Kidney (tissue), 14 donors: ENCODE results near the gene PRELID3B. TPM values are rescaled to one million over a fixed set of nuclear protein-coding genes. Genes with fewer than 3 reads are reported as not detected.
A peak's percentile ranks its signal among the peaks of the same experiment; 100 is the strongest.

Experiments used
- DNase-seq, 5 donors: peaks; one replicate each; pipeline ENCODE4 v3.0.0-alpha.2; 2013 to 2020
- FAIRE-seq: peaks from 2 replicates; lab custom pipeline; 2012; peaks lifted over from hg19 to GRCh38; lab: Jason Lieb, UNC
- H3K27ac ChIP-seq, 2 donors: one replicate each; pipeline ENCODE4 v1.7.0; 2013; ENCODE audit warnings: low read depth in 2 of 2, low read length in 2 of 2, inconsistent platforms in 1 of 2
- H3K27me3 ChIP-seq: one replicate; pipeline ENCODE4 v1.7.1; 2013; ENCODE audit warnings: low read length, inconsistent platforms; ENCODE audit not compliant: control insufficient read depth, insufficient read depth
- H3K36me3 ChIP-seq, 3 donors: one replicate each; pipeline versions ENCODE4 v1.7.0 to v1.7.1; 2013; ENCODE audit warnings: low read length in 3 of 3, control low read depth in 1 of 3, inconsistent platforms in 1 of 3; ENCODE audit not compliant: insufficient read depth in 3 of 3, control insufficient read depth in 2 of 3
- H3K4me1 ChIP-seq, 3 donors: one replicate each; pipeline versions ENCODE4 v1.7.0 to v1.7.1; 2013; ENCODE audit warnings: low read length in 3 of 3, inconsistent platforms in 1 of 3, low read depth in 1 of 3; ENCODE audit not compliant: control insufficient read depth in 2 of 3, insufficient read depth in 2 of 3
- H3K4me3 ChIP-seq, 3 donors: one replicate each; pipeline versions ENCODE4 v1.7.0 to v1.8.1; 2013; ENCODE audit warnings: low read length in 3 of 3, control low read depth in 1 of 3, inconsistent platforms in 1 of 3
- H3K9ac ChIP-seq, 3 donors: one replicate each; pipeline versions ENCODE4 v1.7.0 to v1.7.1; 2013; ENCODE audit warnings: low read length in 3 of 3, control low read depth in 1 of 3, inconsistent platforms in 1 of 3
- H3K9me3 ChIP-seq, 3 donors: one replicate each; pipeline versions ENCODE4 v1.7.0 to v1.7.1; 2013; ENCODE audit warnings: low read length in 3 of 3, control low read depth in 1 of 3, inconsistent platforms in 1 of 3; ENCODE audit not compliant: control insufficient read depth in 2 of 3, insufficient read depth in 1 of 3
- intact Hi-C: fragments of 100-400 bp; cut with DNase I; formaldehyde crosslinking; loops from one replicate; pipeline ENCODE4 v1.11.1; 2022
- polyA plus RNA-seq: library from polyadenylated mRNA; stranded (reverse); fragments of 350-450 nt; fragmentation: Illumina TruSeq; extraction: RNeasy Lipid Tissue Mini Kit (QIAGEN cat#74804); gene quantifications from one replicate; pipeline ENCODE4 v1.2.3, GENCODE V29; 2014; ENCODE audit warnings: low read depth, low replicate concordance; ENCODE audit not compliant: insufficient read depth
- total RNA-seq: library from RNA; stranded (reverse); fragmentation: NEBNext Ultra II Directional; extraction: Animal tissue kit (Norgen Biotek cat#: 25700); gene quantifications from one replicate; pipeline ENCODE4 v1.2.1, GENCODE V29; 2021
- TF ChIP-seq, protein P1 (sequence below): IDR thresholded peaks from 3 replicates; pipeline ENCODE4 v1.5.1; 2012; ENCODE audit warnings: mild to moderate bottlenecking, moderate library complexity, borderline replicate concordance; ENCODE audit not compliant: insufficient read depth; ENCODE audit errors: extremely low read depth
- donor health status: control.
- donor health status: control.
- donor health status: control.
- donor health status: control.
- donor health status: control.
- donor health status: DM: yes; HTN: yes; CAD: no.
- donor health status: Normal renal cell carcinoma (clear cell type).

Gene PRELID3B
- total and polyA plus RNA-seq, 2 donors from 2014 or later = 26.4 to 38.5 TPM

GRCh38 chr20:59031564-59032022 lies 11.0 kb downstream of the PRELID3B start:
- DNase-seq = peak in 1 of 5 donors; percentile 29
- Histone ChIP-seq H3K9ac (peak overlapping the region; percentile 68 to 75 (median 71)), H3K4me3 (peak overlapping the region; percentile 70 to 86 (median 75)), H3K4me1 (peaks cover 0 to 20% (median 10%) of the 10 kb centered on the region in 3 donors), H3K27ac (peak overlapping the region; percentile 71 to 91), H3K36me3 (peaks cover 7 to 62% (median 20%) of the 10 kb centered on the region in 3 donors), H3K27me3 (no peaks in the 10 kb centered on the region), H3K9me3 (no peaks in the 10 kb centered on the region)
- intact Hi-C loops = no loop called here
- FAIRE-seq = no peak
- TF ChIP-seq, protein P1, sequence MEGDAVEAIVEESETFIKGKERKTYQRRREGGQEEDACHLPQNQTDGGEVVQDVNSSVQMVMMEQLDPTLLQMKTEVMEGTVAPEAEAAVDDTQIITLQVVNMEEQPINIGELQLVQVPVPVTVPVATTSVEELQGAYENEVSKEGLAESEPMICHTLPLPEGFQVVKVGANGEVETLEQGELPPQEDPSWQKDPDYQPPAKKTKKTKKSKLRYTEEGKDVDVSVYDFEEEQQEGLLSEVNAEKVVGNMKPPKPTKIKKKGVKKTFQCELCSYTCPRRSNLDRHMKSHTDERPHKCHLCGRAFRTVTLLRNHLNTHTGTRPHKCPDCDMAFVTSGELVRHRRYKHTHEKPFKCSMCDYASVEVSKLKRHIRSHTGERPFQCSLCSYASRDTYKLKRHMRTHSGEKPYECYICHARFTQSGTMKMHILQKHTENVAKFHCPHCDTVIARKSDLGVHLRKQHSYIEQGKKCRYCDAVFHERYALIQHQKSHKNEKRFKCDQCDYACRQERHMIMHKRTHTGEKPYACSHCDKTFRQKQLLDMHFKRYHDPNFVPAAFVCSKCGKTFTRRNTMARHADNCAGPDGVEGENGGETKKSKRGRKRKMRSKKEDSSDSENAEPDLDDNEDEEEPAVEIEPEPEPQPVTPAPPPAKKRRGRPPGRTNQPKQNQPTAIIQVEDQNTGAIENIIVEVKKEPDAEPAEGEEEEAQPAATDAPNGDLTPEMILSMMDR = no peak

- H3K4me1 ChIP-seq = peaks cover 0 to 20% (median 10%) of the 10 kb centered on the region in 3 donors
- no peak overlapping the region for H3K27ac ChIP-seq
These were observed 11.5 kb downstream of the PRELID3B start for GRCh38 chr20:59030911-59031563.

GRCh38 chr20:59028812-59029211 lies 13.8 kb downstream of the PRELID3B start:
- intact Hi-C loops = loop anchor here (10.0 kb wide), 1 partner anchor 124 kb away; no protein-coding TSS in a partner anchor
- FAIRE-seq (no peak), DNase-seq (no peak)
- H3K4me1 ChIP-seq = peaks cover 0 to 20% (median 10%) of the 10 kb centered on the region in 3 donors
- no peak overlapping the region for H3K4me3 ChIP-seq
- H3K27ac ChIP-seq = no peak overlapping the region
- no peaks in the 10 kb centered on the region for H3K27me3 ChIP-seq
- no peaks in the 10 kb centered on the region for H3K9me3 ChIP-seq
- TF ChIP-seq, protein P1 = no peak
- H3K36me3 ChIP-seq = peaks cover 2 to 56% (median 22%) of the 10 kb centered on the region in 3 donors
- peak overlapping the region in 1 of 3 donors; percentile 41 for H3K9ac ChIP-seq

More at GRCh38 chr20:59030911-59031563, 11.5 kb downstream of the PRELID3B start:
- peak overlapping the region; percentile 68 to 75 (median 71) for H3K9ac ChIP-seq
- TF ChIP-seq, protein P1 = no peak
- peaks cover 7 to 56% (median 16%) of the 10 kb centered on the region in 3 donors for H3K36me3 ChIP-seq
- no peak for FAIRE-seq
- H3K4me3 ChIP-seq = peak overlapping the region; percentile 70 to 86 (median 75)
- intact Hi-C loops = no loop called here
- DNase-seq = no peak
- H3K9me3 ChIP-seq = no peaks in the 10 kb centered on the region
- H3K27me3 ChIP-seq = no peaks in the 10 kb centered on the region
